Neural cell (in vitro differentiated cells): ENCODE measurements around the gene TSPAN9.

ENCODE experiments used
- EZH2 ChIP-seq: fragments of 200-600, 300-800 bp; shearing (Covaris generic), sonication (generic); IDR thresholded peaks from 2 replicates; pipeline ENCODE4 v1.6.1; 2014; ENCODE audit warnings: antibody characterized with exemption, low read length, borderline replicate concordance, mild to moderate bottlenecking; ENCODE audit not compliant: insufficient read depth, poor library complexity, severe bottlenecking
- POLR2AphosphoS5 ChIP-seq: IDR thresholded peaks from 2 replicates; pipeline ENCODE4 v1.6.1; 2012
- TAF1 ChIP-seq: IDR thresholded peaks from 2 replicates; pipeline ENCODE4 v1.6.1; 2012; ENCODE audit warnings: low read depth
- TF ChIP-seq, protein P1 (sequence below): fragments of 450-650 bp; IDR thresholded peaks from 2 replicates; pipeline ENCODE4 v1.5.1; 2014; ENCODE audit warnings: antibody characterized with exemption, mild to moderate bottlenecking, moderate library complexity; ENCODE audit not compliant: poor library complexity, severe bottlenecking

DNA sequence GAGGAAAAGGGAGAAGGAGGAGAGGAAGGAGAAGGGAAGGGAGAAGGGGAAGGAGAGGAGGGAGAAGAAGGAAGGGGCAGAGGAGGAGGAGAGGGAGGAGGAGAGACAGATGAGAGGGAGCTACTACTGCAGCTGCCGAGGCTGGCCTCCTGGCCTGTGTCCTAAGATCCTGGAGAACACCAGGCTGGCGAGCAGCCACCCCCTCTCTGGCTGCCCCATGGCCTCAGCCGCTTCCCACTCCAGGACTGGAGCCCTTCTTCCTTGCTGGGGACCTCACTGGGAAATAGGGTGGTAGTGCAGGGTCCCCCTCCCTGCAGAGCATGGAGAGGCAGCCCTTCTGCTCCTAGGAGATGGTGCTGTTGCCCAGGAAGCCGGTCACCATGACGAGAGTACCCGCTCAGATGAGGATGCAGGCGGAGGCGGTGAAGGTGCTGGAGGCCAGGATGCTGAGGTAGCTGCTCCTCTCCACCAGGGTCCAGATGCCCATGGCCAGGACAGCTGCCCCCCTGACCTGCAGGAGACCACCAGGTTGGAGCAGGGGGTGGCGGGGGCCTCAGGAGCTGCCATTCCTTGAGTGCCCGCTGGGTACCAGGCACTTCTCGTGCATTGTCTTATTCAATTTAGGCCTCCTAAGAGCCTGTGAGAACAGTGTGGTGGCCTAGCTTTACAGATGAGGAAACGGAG lies 246.0 kb downstream of the TSPAN9 start:
- TF ChIP-seq POLR2AphosphoS5, result no peak
- no peak for TF ChIP-seq EZH2
- TF ChIP-seq, protein P1, sequence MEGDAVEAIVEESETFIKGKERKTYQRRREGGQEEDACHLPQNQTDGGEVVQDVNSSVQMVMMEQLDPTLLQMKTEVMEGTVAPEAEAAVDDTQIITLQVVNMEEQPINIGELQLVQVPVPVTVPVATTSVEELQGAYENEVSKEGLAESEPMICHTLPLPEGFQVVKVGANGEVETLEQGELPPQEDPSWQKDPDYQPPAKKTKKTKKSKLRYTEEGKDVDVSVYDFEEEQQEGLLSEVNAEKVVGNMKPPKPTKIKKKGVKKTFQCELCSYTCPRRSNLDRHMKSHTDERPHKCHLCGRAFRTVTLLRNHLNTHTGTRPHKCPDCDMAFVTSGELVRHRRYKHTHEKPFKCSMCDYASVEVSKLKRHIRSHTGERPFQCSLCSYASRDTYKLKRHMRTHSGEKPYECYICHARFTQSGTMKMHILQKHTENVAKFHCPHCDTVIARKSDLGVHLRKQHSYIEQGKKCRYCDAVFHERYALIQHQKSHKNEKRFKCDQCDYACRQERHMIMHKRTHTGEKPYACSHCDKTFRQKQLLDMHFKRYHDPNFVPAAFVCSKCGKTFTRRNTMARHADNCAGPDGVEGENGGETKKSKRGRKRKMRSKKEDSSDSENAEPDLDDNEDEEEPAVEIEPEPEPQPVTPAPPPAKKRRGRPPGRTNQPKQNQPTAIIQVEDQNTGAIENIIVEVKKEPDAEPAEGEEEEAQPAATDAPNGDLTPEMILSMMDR, result no peak
- no peak for TF ChIP-seq TAF1
